Measurements from ENCODE around the gene PCYT1A.
"Not testable (repeated sequence)": the region's sequence is repeated elsewhere in the genome, so short reads cannot be mapped to it uniquely, and the experiment has no call there.

Gene PCYT1A

DNA sequence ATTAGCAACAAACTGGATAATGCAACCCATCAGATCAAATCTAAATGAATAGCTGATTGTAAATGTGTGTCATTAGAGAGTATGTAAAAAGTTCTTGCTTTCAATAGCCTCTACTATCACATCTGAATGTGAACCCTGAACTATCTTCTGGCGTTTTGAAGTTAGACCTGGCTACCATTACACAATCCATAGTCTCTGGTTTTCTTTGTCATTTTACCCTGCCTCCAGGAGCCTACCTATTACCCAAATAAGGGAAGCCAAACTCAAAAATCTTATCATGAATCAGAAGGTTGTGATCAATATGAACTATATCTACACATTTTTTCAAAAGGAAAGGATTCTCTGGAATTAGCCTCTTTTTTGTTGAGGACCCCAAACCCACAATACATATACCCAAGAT is 31.8 kb downstream of the PCYT1A start:
- in situ Hi-C loops (cut with MboI; ENCODE audit: low sequenced_read_pairs, unreplicated experiment): loop anchor here (10.0 kb wide), 1 partner anchor 259 kb away; the partner anchor contains the start of gene SMCO1
- DNase-seq (ENCODE audit: low spot score): no peak
- TF ChIP-seq, protein P1, sequence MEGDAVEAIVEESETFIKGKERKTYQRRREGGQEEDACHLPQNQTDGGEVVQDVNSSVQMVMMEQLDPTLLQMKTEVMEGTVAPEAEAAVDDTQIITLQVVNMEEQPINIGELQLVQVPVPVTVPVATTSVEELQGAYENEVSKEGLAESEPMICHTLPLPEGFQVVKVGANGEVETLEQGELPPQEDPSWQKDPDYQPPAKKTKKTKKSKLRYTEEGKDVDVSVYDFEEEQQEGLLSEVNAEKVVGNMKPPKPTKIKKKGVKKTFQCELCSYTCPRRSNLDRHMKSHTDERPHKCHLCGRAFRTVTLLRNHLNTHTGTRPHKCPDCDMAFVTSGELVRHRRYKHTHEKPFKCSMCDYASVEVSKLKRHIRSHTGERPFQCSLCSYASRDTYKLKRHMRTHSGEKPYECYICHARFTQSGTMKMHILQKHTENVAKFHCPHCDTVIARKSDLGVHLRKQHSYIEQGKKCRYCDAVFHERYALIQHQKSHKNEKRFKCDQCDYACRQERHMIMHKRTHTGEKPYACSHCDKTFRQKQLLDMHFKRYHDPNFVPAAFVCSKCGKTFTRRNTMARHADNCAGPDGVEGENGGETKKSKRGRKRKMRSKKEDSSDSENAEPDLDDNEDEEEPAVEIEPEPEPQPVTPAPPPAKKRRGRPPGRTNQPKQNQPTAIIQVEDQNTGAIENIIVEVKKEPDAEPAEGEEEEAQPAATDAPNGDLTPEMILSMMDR (IDR thresholded peaks at IDR 0.05; ENCODE audit: borderline replicate concordance, control extremely low read depth, extremely low read depth, insufficient read depth, missing control alignments): no peak

DNA sequence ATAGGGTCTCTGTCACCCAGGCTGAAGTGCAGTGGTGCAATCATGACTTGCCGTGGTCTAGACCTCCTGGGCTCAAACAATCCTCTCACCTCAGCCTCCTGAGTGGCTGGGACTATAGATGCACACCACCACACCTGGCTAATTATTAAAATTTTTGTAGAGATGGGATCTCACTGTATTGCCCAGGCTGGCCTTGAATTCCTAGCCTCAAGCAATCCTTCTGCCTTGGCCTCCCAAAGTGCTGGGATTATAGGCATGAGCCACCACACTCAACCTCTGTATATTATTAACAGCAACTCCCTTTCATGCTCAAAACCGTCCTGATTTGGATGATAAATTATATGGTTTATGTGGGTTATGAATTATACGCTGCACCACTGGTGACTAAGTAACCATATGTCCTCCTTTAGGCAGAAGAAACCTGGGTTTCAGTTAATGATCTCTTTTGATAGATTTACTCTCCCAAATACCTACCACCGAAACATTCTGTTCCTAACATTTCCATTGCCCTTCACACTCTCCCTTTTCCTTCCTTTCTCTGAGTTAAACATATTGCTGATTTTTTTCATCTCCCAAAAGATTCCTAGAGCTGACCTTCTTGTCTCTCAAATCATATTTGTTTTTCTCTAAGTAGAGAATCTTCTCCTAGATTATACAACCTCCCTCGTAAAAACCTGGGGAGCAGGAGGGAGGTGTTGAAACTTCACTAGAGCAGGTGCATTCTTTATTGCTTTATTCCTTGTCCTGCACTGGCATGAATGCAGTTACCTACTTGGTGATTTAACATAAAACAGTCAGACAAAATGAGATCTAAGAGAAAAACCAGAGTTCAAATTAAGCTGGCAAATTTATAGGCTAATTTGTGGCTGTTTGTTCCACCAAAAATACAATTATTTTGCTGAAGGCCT is 32.9 kb downstream of the PCYT1A start:
- DNase-seq (ENCODE audit: low spot score): no peak
- in situ Hi-C loops (cut with MboI; ENCODE audit: low sequenced_read_pairs, unreplicated experiment): loop anchor here (10.0 kb wide), 1 partner anchor 260 kb away; the partner anchor contains the start of gene SMCO1

DNA sequence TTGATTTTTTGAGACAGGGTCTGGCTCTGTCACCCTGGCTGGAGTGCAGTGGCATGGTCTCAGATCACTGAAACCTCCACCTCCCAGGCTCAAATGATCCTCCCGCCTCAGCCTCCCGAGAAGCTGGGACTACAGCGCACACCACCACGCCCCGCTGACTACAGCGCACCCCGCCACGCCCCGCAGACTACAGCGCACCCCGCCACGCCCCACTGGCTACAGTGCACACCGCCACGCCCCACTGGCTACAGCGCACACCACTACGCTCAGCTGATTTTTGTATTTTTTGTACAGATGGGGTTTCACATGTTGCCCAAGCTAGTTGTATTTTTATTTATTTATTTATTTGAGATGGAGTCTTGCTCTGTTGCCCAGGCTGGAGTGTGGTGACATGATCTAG is 35.6 kb downstream of the PCYT1A start:
- in situ Hi-C loops (cut with MboI; ENCODE audit: low sequenced_read_pairs, unreplicated experiment): loop anchor here (10.0 kb wide), 1 partner anchor 263 kb away; the partner anchor contains the start of gene SMCO1
- no peak for DNase-seq (ENCODE audit: low spot score)
- TF ChIP-seq, protein P1 (IDR thresholded peaks at IDR 0.05; ENCODE audit: borderline replicate concordance, control extremely low read depth, extremely low read depth, insufficient read depth, missing control alignments): no peak

More for the DNA sequence above, 32.9 kb downstream of the PCYT1A start:
- TF ChIP-seq, protein P1 (IDR thresholded peaks at IDR 0.05; ENCODE audit: borderline replicate concordance, control extremely low read depth, extremely low read depth, insufficient read depth, missing control alignments): no peak

DNA sequence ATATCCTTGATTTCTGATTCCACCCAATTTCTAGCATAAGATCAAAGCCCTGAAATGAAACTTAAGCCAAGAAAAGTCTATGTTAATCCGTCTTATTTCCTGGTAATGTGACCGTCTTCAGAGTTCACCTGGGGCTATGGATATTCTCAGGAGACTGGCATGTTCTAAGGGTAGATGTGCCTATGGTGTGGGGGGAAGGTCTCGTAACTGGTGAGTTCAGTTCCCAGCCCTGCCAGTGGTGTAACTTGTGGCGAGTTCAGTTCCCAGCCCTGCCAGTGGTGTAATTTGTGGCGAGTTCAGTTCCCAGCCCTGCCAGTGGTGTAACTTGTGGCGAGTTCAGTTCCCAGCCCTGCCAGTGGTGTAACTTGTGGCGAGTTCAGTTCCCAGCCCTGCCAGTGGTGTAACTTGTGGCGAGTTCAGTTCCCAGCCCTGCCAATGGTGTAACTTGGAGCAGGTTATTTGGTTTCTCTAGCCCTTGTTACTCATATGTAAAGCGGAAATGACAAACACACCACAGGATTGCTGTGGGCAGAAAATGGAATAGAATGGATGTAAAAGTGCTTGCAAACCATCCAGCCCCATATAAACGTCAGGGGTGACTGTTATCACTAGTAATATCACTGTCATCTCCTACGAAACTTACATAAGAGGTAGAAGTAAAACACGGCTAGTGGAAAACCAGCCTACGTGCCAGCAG is 40.8 kb downstream of the PCYT1A start:
- TF ChIP-seq, protein P1 (IDR thresholded peaks at IDR 0.05; ENCODE audit: borderline replicate concordance, control extremely low read depth, extremely low read depth, insufficient read depth, missing control alignments): no peak
- DNase-seq (ENCODE audit: low spot score): no peak
- in situ Hi-C loops (cut with MboI; ENCODE audit: low sequenced_read_pairs, unreplicated experiment): no loop called here

DNA sequence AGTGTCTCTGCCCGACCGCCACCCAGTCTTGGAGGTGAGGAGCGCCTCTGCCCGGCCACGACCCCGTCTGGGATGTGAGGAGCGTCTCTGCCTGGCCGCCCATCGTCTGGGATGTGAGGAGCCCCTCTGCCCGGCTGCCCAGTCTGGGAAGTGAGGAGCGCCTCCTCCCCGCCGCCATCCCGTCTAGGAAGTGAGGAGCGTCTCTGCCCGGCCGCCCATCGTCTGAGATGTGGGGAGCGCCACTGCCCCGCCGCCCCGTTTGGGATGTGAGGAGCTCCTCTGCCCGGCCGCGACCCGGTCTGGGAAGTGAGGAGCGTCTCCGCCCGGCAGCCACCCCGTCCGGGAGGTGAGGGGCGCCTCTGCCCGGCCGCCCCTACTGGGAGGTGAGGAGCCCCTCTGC is 43.4 kb downstream of the PCYT1A start:
- DNase-seq (ENCODE audit: low spot score); in situ Hi-C loops (cut with MboI; ENCODE audit: low sequenced_read_pairs, unreplicated experiment): not testable (repeated sequence)

DNA sequence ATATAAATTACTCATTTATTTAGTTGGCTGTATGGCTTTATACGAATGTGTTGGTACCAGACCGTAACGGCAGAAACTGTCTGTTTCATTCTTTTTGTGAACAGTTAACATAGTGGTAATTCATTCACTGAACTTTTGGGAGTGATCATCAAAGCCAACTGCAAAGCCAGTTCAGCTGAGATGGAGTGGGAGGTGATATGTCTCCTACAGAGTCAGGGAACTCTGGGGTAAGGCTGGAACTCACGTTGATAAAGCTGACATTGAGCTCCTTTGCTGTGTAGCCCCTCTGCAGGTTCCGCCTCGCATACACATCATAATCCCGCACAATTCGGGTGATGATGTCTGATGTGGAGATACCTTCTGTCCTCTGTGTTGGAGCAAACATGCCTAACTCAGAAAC is 45.8 kb downstream of the PCYT1A start:
- TF ChIP-seq, protein P1 (IDR thresholded peaks at IDR 0.05; ENCODE audit: borderline replicate concordance, control extremely low read depth, extremely low read depth, insufficient read depth, missing control alignments): no peak
- in situ Hi-C loops (cut with MboI; ENCODE audit: low sequenced_read_pairs, unreplicated experiment): no loop called here
- DNase-seq (ENCODE audit: low spot score): no peak

DNA sequence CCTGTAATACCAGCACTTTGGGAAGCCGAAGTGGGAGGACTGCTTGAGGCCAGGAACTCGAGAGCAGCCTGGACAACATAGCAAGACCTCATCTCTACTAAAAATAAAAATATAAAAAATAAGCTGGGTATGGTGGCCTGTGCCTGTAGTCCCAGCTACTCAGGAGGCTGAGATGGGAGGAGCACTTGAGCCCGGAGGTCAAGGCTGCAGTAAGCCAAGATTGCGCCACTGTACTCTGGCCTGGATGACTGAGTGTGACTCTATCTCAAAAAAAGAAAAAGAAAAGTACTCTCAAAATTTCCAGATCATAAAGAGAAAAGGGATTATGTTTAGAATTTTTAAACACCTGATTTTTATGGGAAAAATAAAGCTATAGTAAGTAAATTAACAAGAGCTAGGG is 47.1 kb downstream of the PCYT1A start:
- in situ Hi-C loops (cut with MboI; ENCODE audit: low sequenced_read_pairs, unreplicated experiment): no loop called here
- no peak for DNase-seq (ENCODE audit: low spot score)
- TF ChIP-seq, protein P1 (IDR thresholded peaks at IDR 0.05; ENCODE audit: borderline replicate concordance, control extremely low read depth, extremely low read depth, insufficient read depth, missing control alignments): no peak
